Adrenal gland (tissue), 12 donors: ENCODE results near the gene CYBA. TPM values are rescaled to one million over a fixed set of nuclear protein-coding genes. Genes with fewer than 3 reads are reported as not detected.

ENCODE experiments used
- DNase-seq, 7 donors: peaks; one replicate each; pipeline ENCODE4 v3.0.0-alpha.2; 2019 to 2020
- H3K27ac ChIP-seq, 5 donors: fragments of 200-600 bp; sonication (generic) in 4 of 5; 1 replicate in 3 of 5; 2 replicates in 2 of 5; pipeline versions ENCODE4 v1.5.1 to v1.8.0; 2016 to 2020; ENCODE audit warnings: mild to moderate bottlenecking in 1 of 5
- H3K27me3 ChIP-seq: fragments of 200-600 bp; 2 replicates; pipeline ENCODE4 v1.8.0; 2021
- H3K36me3 ChIP-seq, 2 donors: fragments of 200-600 bp; replicated peaks in 1 of 2; 1 replicate in 1 of 2; 2 replicates in 1 of 2; pipeline versions ENCODE4 v1.5.1 to v1.8.0; 2018 to 2022
- H3K4me1 ChIP-seq, 2 donors: fragments of 200-600 bp; replicated peaks in 1 of 2; 1 replicate in 1 of 2; 2 replicates in 1 of 2; pipeline versions ENCODE4 v1.5.1 to v1.8.0; 2018 to 2021
- H3K4me3 ChIP-seq, 4 donors: fragments of 200-600 bp; sonication (generic) in 3 of 4; one replicate each; pipeline ENCODE4 v1.5.1; 2016 to 2018
- H3K9me3 ChIP-seq, 3 donors: fragments of 200-600 bp; sonication (generic) in 1 of 3; replicated peaks in 1 of 3; 1 replicate in 2 of 3; 2 replicates in 1 of 3; pipeline versions ENCODE4 v1.5.1 to v1.8.0; 2016 to 2021
- CTCF ChIP-seq, 6 experiments: fragments of 450-650 bp in 4 of 6; fragments of 200-600 bp in 2 of 6; sonication (generic) in 1 of 6; IDR thresholded peaks; 1 replicate in 5 of 6; 2 replicates in 1 of 6; pipeline versions ENCODE4 v1.5.1 to v1.8.0; 2016 to 2021; ENCODE audit warnings: antibody characterized with exemption in 6 of 6, mild to moderate bottlenecking in 2 of 6, moderate library complexity in 1 of 6
- POLR2A ChIP-seq, 2 donors: fragments of 450-650 bp; IDR thresholded peaks; one replicate each; pipeline ENCODE4 v1.6.1; 2017; ENCODE audit warnings: antibody characterized with exemption in 2 of 2, mild to moderate bottlenecking in 2 of 2, moderate library complexity in 1 of 2
- WGBS, 4 donors: extraction: QIAGEN DNeasy Blood & Tissue Kit in 2 of 4; methylation state at CpG; one replicate each; pipeline versions ENCODE4 v1.1.5 to v1.1.7; 2013 to 2017; 5-methylcytosine and 5-hydroxymethylcytosine counted together
- intact Hi-C, 2 donors: fragments of 100-400 bp; cut with DNase I; formaldehyde crosslinking; loops; one replicate each; pipeline versions ENCODE4 v1.14.1 to v1.15.0; 2022 to 2023
- polyA plus RNA-seq, 3 donors: library from polyadenylated mRNA; stranded (reverse); fragments of 200-250 nt in 2 of 3; fragments of 350-450 nt in 1 of 3; fragmentation: Illumina TruSeq in 1 of 3; extraction: RNeasy Lipid Tissue Mini Kit (QIAGEN cat#74804) in 1 of 3; gene quantifications; one replicate each; pipeline ENCODE4 v1.2.3, GENCODE V29; 2013 to 2014
- total RNA-seq, 9 donors: library from RNA; depleted of rRNA in 4 of 9; stranded (reverse); fragments of >200 nt in 4 of 9; fragments of 120-200 nt in 1 of 9; fragmentation: NEBNext Ultra II Directional in 1 of 9; extraction: Animal tissue kit (Norgen Biotek cat#: 25700) in 1 of 9; gene quantifications; one replicate each; pipeline versions ENCODE4 v1.1.0 to v1.2.4, GENCODE V29; 2013 to 2023
- donor health status: healthy with polysubstance abuse.
- donor health status: Bipolar disorder and iron deficiency.
- donor health status: DM: yes; HTN: yes; CAD: no.
- donor health status: DM: no; HTN: no; CAD: no.
- donor health status: DM: no; HTN: no; CAD: no.
- donor health status: DM: yes; HTN: yes; CAD: no.

The CYBA gene
- total and polyA plus RNA-seq, 12 donors, result 19.6 to 374 (median 155) TPM

DNA sequence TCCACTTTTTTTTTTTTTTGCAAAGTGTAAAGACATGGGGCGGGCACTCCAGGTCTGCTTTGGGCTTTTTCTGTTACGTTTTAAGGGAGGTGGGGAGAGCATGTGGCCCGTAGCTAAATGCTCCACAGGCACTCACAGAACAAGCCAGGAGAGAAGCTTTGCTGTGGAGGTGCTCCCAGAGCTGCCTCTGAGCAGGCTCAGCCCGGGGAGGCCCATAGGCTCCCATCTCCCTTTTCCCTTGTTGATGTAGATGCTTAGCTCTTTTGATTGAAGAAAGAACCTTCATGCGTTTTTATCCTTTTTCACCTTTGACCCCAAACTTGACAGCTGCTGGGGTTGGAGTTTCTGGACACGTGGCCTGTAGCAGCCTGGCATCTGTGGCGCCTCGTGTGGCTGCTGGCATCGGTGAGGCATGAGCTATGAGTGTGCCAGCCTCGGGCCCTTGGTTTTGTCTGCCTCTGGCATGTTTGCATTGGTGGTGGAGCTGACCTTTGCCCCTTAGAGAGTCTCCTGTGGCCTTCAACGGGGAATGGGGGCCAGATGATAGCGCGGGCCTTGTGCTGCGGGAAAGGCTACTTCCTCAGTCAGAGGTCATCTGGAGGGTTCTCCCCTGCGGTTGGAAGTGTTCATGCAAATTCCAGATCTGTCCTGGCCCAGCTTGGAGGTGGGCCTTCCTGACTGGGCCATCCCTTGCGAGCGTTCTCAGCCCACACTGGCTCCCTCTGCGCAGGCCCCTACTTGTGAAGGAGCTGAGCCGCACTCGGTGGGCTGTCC is 32.5 kb downstream of the CYBA start:
- TF ChIP-seq CTCF (IDR thresholded peaks at IDR 0.05), result no peak
- no peak for TF ChIP-seq POLR2A (IDR thresholded peaks at IDR 0.05)
- peaks cover 0 to 11% of the 10 kb centered on the region in 2 donors for H3K4me1 ChIP-seq
- intact Hi-C loops, result no loop called here
- 82 to 90% (median 85%) methylated on average over 15 to 20 of the region's 20 CpGs for WGBS, 4 donors
- DNase-seq, result no peak
- no peaks in the 10 kb centered on the region for H3K27me3 ChIP-seq
- no peak overlapping the region for H3K27ac ChIP-seq
- peaks cover 0 to 15% of the 10 kb centered on the region in 2 donors for H3K36me3 ChIP-seq
- no peaks in the 10 kb centered on the region for H3K9me3 ChIP-seq
- H3K4me3 ChIP-seq, result no peak overlapping the region

GRCh38 chr16:88617268-88618031 is 33.4 kb downstream of the CYBA start:
- 94 to 96% (median 95%) methylated on average over 19 to 20 of the region's 20 CpGs for WGBS, 4 donors
- no peak for TF ChIP-seq CTCF (IDR thresholded peaks at IDR 0.05)
- TF ChIP-seq POLR2A (IDR thresholded peaks at IDR 0.05), result no peak
- Histone ChIP-seq H3K9me3 (no peaks in the 10 kb centered on the region), H3K4me1 (peaks cover 0 to 11% of the 10 kb centered on the region in 2 donors), H3K27me3 (no peaks in the 10 kb centered on the region), H3K4me3 (no peak overlapping the region), H3K27ac (no peak overlapping the region), H3K36me3 (peaks cover 0 to 14% of the 10 kb centered on the region in 2 donors)
- no peak for DNase-seq
- intact Hi-C loops, result no loop called here

DNA sequence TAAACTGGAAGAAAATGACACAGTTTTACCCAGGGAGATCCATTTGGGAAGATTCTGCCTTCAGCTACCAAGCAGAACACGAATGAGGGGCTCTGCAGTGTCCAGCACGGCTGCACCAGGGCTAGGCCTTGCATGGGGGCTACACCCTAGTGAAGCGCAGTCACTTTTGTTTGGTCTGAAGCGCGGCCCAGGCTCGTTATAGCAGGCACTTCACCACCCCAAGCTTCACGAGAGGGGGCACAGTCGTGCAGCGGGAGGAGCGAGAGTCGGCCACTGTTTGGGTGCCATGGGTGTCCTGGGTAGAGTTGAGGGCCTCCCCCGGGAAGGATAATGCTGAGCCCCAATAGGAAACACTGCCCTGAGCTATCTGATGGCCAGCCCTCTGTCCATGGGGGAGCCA is 34.1 kb downstream of the CYBA start:
- TF ChIP-seq POLR2A (IDR thresholded peaks at IDR 0.05), result no peak
- TF ChIP-seq CTCF (IDR thresholded peaks at IDR 0.05), result no peak
- peaks cover 0 to 12% of the 10 kb centered on the region in 2 donors for H3K36me3 ChIP-seq
- no peak overlapping the region for H3K27ac ChIP-seq
- no peak overlapping the region for H3K4me3 ChIP-seq
- no peaks in the 10 kb centered on the region for H3K27me3 ChIP-seq
- peaks cover 0 to 11% of the 10 kb centered on the region in 2 donors for H3K4me1 ChIP-seq
- no peaks in the 10 kb centered on the region for H3K9me3 ChIP-seq
- WGBS, 4 donors, result 90 to 96% (median 94%) methylated on average over 6 to 12 of the region's 12 CpGs
- intact Hi-C loops, result no loop called here
- no peak for DNase-seq

GRCh38 chr16:88616320-88616719 is 34.5 kb downstream of the CYBA start:
- 92 to 96% (median 95%) methylated on average over 13 of the region's 13 CpGs for WGBS, 4 donors

More at GRCh38 chr16:88616320-88616719, 34.5 kb downstream of the CYBA start:
- Histone ChIP-seq H3K9me3 (no peaks in the 10 kb centered on the region), H3K27me3 (no peaks in the 10 kb centered on the region), H3K4me3 (no peak overlapping the region), H3K36me3 (peaks cover 0 to 16% of the 10 kb centered on the region in 2 donors), H3K27ac (no peak overlapping the region), H3K4me1 (peaks cover 0 to 11% of the 10 kb centered on the region in 2 donors)
- DNase-seq, result no peak
- TF ChIP-seq POLR2A (IDR thresholded peaks at IDR 0.05) (no peak), CTCF (IDR thresholded peaks at IDR 0.05) (no peak)
- intact Hi-C loops, result no loop called here
